SK-N-SH (cell line): Measurements from ENCODE around the gene MAPK8IP1. TPM values are rescaled to one million over a fixed set of nuclear protein-coding genes. Genes with fewer than 3 reads are reported as not detected.

Experiments used
- CTCF ChIA-PET: fragments of 300-600, 350-600 bp; formaldehyde crosslinking; extraction: SDS; loops from one replicate; lab custom pipeline; 2021; lab: Yijun Ruan, JAX
- POLR2A ChIA-PET: fragments of 350-600 bp; sonication (Branson Sonifier 250); formaldehyde crosslinking; extraction: SDS; loops from one replicate; lab custom pipeline; 2020; ENCODE audit warnings: antibody characterized with exemption, inconsistent platforms; lab: Yijun Ruan, JAX
- DNase-seq: peaks from one replicate; pipeline ENCODE4 v3.0.0; 2012
- H2AFZ ChIP-seq: fragments of 200-600 bp; sonication (generic); 2 replicates; pipeline ENCODE4 v1.8.1; 2016; ENCODE audit warnings: antibody characterized with exemption, mild to moderate bottlenecking, low read depth
- H3F3A ChIP-seq: fragments of 200-600 bp; sonication (generic); replicated peaks from 2 replicates; pipeline ENCODE3; 2016; ENCODE audit warnings: antibody characterized with exemption, mild to moderate bottlenecking; ENCODE audit not compliant: insufficient read depth
- H3K27ac ChIP-seq, 2 experiments: fragments of 200-500 bp in 1 of 2; fragments of 200-600 bp in 1 of 2; sonication (Bioruptor generic) in 1 of 2; sonication (generic), shearing (Covaris generic) in 1 of 2; 2 replicates each; pipeline versions ENCODE4 v1.5.1 to v1.6.1; 2014 to 2016; ENCODE audit warnings: low read depth in 2 of 2, inconsistent platforms in 1 of 2, low read length in 1 of 2, mild to moderate bottlenecking in 1 of 2, mixed read lengths in 1 of 2
- H3K27me3 ChIP-seq: fragments of 200-600 bp; sonication (generic), shearing (Covaris generic); 2 replicates; pipeline ENCODE4 v1.6.1; 2016; ENCODE audit warnings: mixed run types; ENCODE audit not compliant: insufficient read depth
- H3K36me3 ChIP-seq, 2 experiments: fragments of 200-500 bp in 1 of 2; fragments of 200-600 bp in 1 of 2; sonication (Bioruptor generic) in 1 of 2; sonication (generic) in 1 of 2; replicated peaks in 1 of 2; 2 replicates each; pipeline versions ENCODE3 to v1.5.1; 2014 to 2016; ENCODE audit warnings: low read length in 1 of 2, mild to moderate bottlenecking in 1 of 2; ENCODE audit not compliant: insufficient read depth in 2 of 2, control insufficient read depth in 1 of 2
- H3K4me1 ChIP-seq, 2 experiments: fragments of 200-500 bp in 1 of 2; fragments of 200-600 bp in 1 of 2; sonication (Bioruptor generic) in 1 of 2; sonication (generic), shearing (Covaris generic) in 1 of 2; 2 replicates each; pipeline versions ENCODE4 v1.5.1 to v1.6.1; 2014 to 2016; ENCODE audit warnings: low read depth in 1 of 2, low read length in 1 of 2, mixed run types in 1 of 2; ENCODE audit not compliant: insufficient read depth in 2 of 2, control insufficient read depth in 1 of 2
- H3K4me2 ChIP-seq: fragments of 200-600 bp; sonication (generic), shearing (Covaris generic); 2 replicates; pipeline ENCODE4 v1.6.1; 2017; ENCODE audit warnings: mixed run types
- H3K4me3 ChIP-seq, 2 experiments: fragments of 200-500 bp in 1 of 2; fragments of 200-600 bp in 1 of 2; sonication (Bioruptor generic) in 1 of 2; sonication (generic), shearing (Covaris generic) in 1 of 2; 2 replicates each; pipeline versions ENCODE4 v1.5.1 to v1.8.1; 2014 to 2016; ENCODE audit warnings: low read depth in 2 of 2, inconsistent platforms in 1 of 2, low read length in 1 of 2, mild to moderate bottlenecking in 1 of 2, mixed read lengths in 1 of 2, moderate library complexity in 1 of 2
- H3K79me2 ChIP-seq: fragments of 200-600 bp; sonication (generic); 2 replicates; pipeline ENCODE4 v1.8.1; 2017; ENCODE audit warnings: mild to moderate bottlenecking; ENCODE audit not compliant: insufficient read depth
- H3K9ac ChIP-seq: fragments of 200-600 bp; sonication (generic); 2 replicates; pipeline ENCODE4 v1.6.1; 2017; ENCODE audit warnings: mixed run types
- H3K9me2 ChIP-seq: fragments of 200-600 bp; sonication (generic); 2 replicates; pipeline ENCODE4 v1.6.1; 2017; ENCODE audit warnings: mixed run types
- H3K9me3 ChIP-seq: fragments of 200-600 bp; sonication (generic); 2 replicates; pipeline ENCODE4 v1.6.1; 2017; ENCODE audit warnings: mixed run types, mild to moderate bottlenecking, moderate library complexity
- H4K20me1 ChIP-seq: fragments of 200-600 bp; sonication (generic); 2 replicates; pipeline ENCODE4 v1.6.1; 2017; ENCODE audit warnings: mild to moderate bottlenecking, mixed run types; ENCODE audit not compliant: insufficient read depth
- CHD2 ChIP-seq: fragments of 150-350 bp; IDR thresholded peaks from 2 replicates; pipeline ENCODE4 v1.6.1; 2018; ENCODE audit warnings: low read length; ENCODE audit not compliant: partially characterized antibody
- FOSL2 ChIP-seq: IDR thresholded peaks from 2 replicates; pipeline ENCODE4 v1.4.0; 2012; ENCODE audit warnings: low read depth, mild to moderate bottlenecking, moderate library complexity, borderline replicate concordance
- GATA2 ChIP-seq: sonication (generic); formaldehyde crosslinking; IDR thresholded peaks from 2 replicates; pipeline ENCODE4 v1.5.0; 2020; ENCODE audit warnings: mild to moderate bottlenecking, missing genetic modification reagents
- MXI1 ChIP-seq: IDR thresholded peaks from 2 replicates; pipeline ENCODE4 v1.6.1; 2012; ENCODE audit warnings: mild to moderate bottlenecking, low read depth, low read length, improper control_type of control experiment
- RCOR1 ChIP-seq: fragments of 150-350 bp; IDR thresholded peaks from 2 replicates; pipeline ENCODE4 v1.6.1; 2017; ENCODE audit warnings: antibody characterized with exemption, low read length
- REST ChIP-seq: IDR thresholded peaks from 2 replicates; pipeline ENCODE4 v1.6.1; 2012; ENCODE audit warnings: mild to moderate bottlenecking, low read depth, low read length, moderate library complexity
- SIN3A ChIP-seq: IDR thresholded peaks from 2 replicates; pipeline ENCODE4 v1.6.1; 2012; ENCODE audit warnings: low read depth, mild to moderate bottlenecking, low read length, moderate library complexity, borderline replicate concordance
- SMC3 ChIP-seq: IDR thresholded peaks from 2 replicates; pipeline ENCODE4 v1.6.1; 2012; ENCODE audit warnings: low read depth, low read length, improper control_type of control experiment
- WGBS: methylation state at CpG from one replicate; pipeline ENCODE4 v1.1.6; 2017; ENCODE audit warnings: low lambda C conversion rate; 5-methylcytosine and 5-hydroxymethylcytosine counted together
- polyA plus RNA-seq, 3 experiments: library from polyadenylated mRNA; depleted of rRNA; stranded (reverse); fragments of >200 nt; gene quantifications; 2 replicates each; pipeline ENCODE4 v1.2.3, GENCODE V29; 2012

The MAPK8IP1 gene
- polyA plus RNA-seq, 1 of the 3 experiments (the other 2 are of a cell fraction) = 12.5 TPM

GRCh38 chr11:45924036-45924915 is 38.8 kb downstream of the MAPK8IP1 start:
- H3K4me2 ChIP-seq = no peak overlapping the region
- H3K9me2 ChIP-seq = no peaks in the 10 kb centered on the region
- no peak overlapping the region for H3K27ac ChIP-seq
- no peaks in the 10 kb centered on the region; a peak in 1 of 4 replicates for H3K4me1 ChIP-seq
- H3K79me2 ChIP-seq = no peaks in the 10 kb centered on the region
- H3K9ac ChIP-seq = no peak overlapping the region
- H3K36me3 ChIP-seq = no peaks in the 10 kb centered on the region
- ChIA-PET POLR2A (no interaction called here), CTCF (interaction anchor here (0.6 to 1.5 kb wide), 4 partner anchors 18 to 82 kb away, joined by 3 to 8 read pairs (median 4); no protein-coding TSS in a partner anchor)
- 91% methylated on average over 18 of the region's 22 CpGs for WGBS
- no peak overlapping the region for H2AFZ ChIP-seq
- DNase-seq = no peak
- H4K20me1 ChIP-seq = no peaks in the 10 kb centered on the region
- no peak for TF ChIP-seq GATA2 (CRISPR knock-in tag)
- TF ChIP-seq CHD2 = no peak
- no peak for TF ChIP-seq MXI1
- TF ChIP-seq RCOR1 = no peak
- no peak for TF ChIP-seq SIN3A
- no peak for TF ChIP-seq SMC3
- TF ChIP-seq FOSL2 = no peak
- no peaks in the 10 kb centered on the region for H3K27me3 ChIP-seq
- no peak overlapping the region for H3K4me3 ChIP-seq
- H3K9me3 ChIP-seq = no peaks in the 10 kb centered on the region
- no peaks in the 10 kb centered on the region for H3F3A ChIP-seq

GRCh38 chr11:45924927-45925326 is 39.5 kb downstream of the MAPK8IP1 start:
- Histone ChIP-seq H3F3A (no peaks in the 10 kb centered on the region), H3K9me3 (no peaks in the 10 kb centered on the region), H3K4me2 (no peak overlapping the region), H3K9me2 (no peaks in the 10 kb centered on the region), H2AFZ (no peak overlapping the region)
- DNase-seq = no peak
- CTCF ChIA-PET = interaction anchor here (0.6 to 1.5 kb wide), 3 partner anchors 19 to 82 kb away, joined by 3 to 8 read pairs (median 4); no protein-coding TSS in a partner anchor
- TF ChIP-seq SMC3 (no peak), REST (peak; percentile 77)
- TF ChIP-seq, all 33 proteins: peak for 1
- POLR2A ChIA-PET = no interaction called here
- Histone ChIP-seq H3K79me2 (no peaks in the 10 kb centered on the region), H3K27ac (no peak overlapping the region), H3K9ac (no peak overlapping the region), H3K27me3 (no peaks in the 10 kb centered on the region), H3K4me1 (no peaks in the 10 kb centered on the region; a peak in 1 of 4 replicates), H3K36me3 (no peaks in the 10 kb centered on the region), H3K4me3 (no peak overlapping the region), H4K20me1 (no peaks in the 10 kb centered on the region)
- 93% methylated on average over 6 of the region's 6 CpGs for WGBS
